ENCODE results near the gene ZNF57.

DNA sequence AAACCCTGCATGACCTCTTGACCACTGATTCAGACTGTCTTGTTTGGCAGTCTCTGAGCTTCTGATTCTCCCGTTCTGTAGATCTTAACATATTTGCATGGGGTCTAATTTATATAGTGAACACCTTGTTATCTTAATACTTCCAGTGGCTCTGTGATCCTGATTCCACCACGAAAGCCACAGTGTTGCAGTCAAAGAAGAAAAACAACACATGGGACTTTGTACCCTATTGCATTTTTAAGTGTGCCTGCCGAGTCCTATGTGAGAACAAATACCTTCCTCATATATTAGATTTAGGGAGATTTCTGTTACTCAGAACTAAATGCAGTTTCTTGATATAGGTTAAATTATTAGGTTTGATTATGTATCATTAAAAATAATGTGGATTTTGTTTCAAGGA, 45.9 kb upstream of the ZNF57 start:
- TF ChIP-seq, protein P1, sequence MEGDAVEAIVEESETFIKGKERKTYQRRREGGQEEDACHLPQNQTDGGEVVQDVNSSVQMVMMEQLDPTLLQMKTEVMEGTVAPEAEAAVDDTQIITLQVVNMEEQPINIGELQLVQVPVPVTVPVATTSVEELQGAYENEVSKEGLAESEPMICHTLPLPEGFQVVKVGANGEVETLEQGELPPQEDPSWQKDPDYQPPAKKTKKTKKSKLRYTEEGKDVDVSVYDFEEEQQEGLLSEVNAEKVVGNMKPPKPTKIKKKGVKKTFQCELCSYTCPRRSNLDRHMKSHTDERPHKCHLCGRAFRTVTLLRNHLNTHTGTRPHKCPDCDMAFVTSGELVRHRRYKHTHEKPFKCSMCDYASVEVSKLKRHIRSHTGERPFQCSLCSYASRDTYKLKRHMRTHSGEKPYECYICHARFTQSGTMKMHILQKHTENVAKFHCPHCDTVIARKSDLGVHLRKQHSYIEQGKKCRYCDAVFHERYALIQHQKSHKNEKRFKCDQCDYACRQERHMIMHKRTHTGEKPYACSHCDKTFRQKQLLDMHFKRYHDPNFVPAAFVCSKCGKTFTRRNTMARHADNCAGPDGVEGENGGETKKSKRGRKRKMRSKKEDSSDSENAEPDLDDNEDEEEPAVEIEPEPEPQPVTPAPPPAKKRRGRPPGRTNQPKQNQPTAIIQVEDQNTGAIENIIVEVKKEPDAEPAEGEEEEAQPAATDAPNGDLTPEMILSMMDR (IDR thresholded peaks at IDR 0.05; ENCODE audit: insufficient read depth, low read depth, low read length): no peak
- no peak for TF ChIP-seq EZH2 (IDR thresholded peaks at IDR 0.05; ENCODE audit: insufficient read depth, low read length)

Measured in astrocyte (in vitro differentiated cells and primary cell).